OCI-LY7 (cell line): ENCODE data around the gene POU6F2. TPM values are rescaled to one million over a fixed set of nuclear protein-coding genes. Genes with fewer than 3 reads are reported as not detected.

Experiments
- BruUV-seq: library from RNA; stranded (reverse); fragments of 400-500 nt; replicated peaks from 2 replicates; lab custom pipeline; 2021; lab: Mats Ljungman, UMichigan
- CTCF ChIA-PET: fragments of 300-600 bp; sonication (Branson Sonifier 250); formaldehyde crosslinking; loops from one replicate; lab custom pipeline; 2022; ENCODE audit warnings: antibody characterized with exemption; ENCODE audit not compliant: unreplicated experiment; lab: Charles Lee
- POLR2A ChIA-PET: fragments of 300-600 bp; sonication (Branson Sonifier 250); formaldehyde crosslinking; loops from one replicate; lab custom pipeline; 2022; ENCODE audit warnings: antibody characterized with exemption; lab: Charles Lee
- DNase-seq: peaks from one replicate; pipeline ENCODE4 v3.0.0-alpha.2; 2015; ENCODE audit warnings: low spot score
- H2AFZ ChIP-seq: fragments of 200-600 bp; sonication (generic), shearing (Covaris generic); 2 replicates; pipeline ENCODE4 v1.6.1; 2014; ENCODE audit warnings: mild to moderate bottlenecking, antibody characterized with exemption, low read length, moderate library complexity
- H3K27ac ChIP-seq: fragments of 200-600 bp; sonication (generic); 2 replicates; pipeline ENCODE4 v1.5.1; 2014; ENCODE audit warnings: mixed run types, low read depth, mild to moderate bottlenecking, moderate library complexity, low read length, inconsistent platforms; ENCODE audit not compliant: poor library complexity, severe bottlenecking
- H3K36me3 ChIP-seq: fragments of 200-600 bp; sonication (generic); 2 replicates; pipeline ENCODE4 v1.6.1; 2014; ENCODE audit warnings: mild to moderate bottlenecking, antibody characterized with exemption, low read length, moderate library complexity, mixed read lengths; ENCODE audit not compliant: insufficient read depth
- H3K4me1 ChIP-seq: fragments of 200-600 bp; sonication (generic); 2 replicates; pipeline ENCODE4 v1.5.1; 2014; ENCODE audit warnings: mild to moderate bottlenecking, low read length; ENCODE audit not compliant: insufficient read depth, poor library complexity, severe bottlenecking
- H3K4me2 ChIP-seq: fragments of 200-600 bp; sonication (generic); 2 replicates; pipeline ENCODE4 v1.6.1; 2014; ENCODE audit warnings: mild to moderate bottlenecking, low read length
- H3K4me3 ChIP-seq: fragments of 200-600 bp; sonication (generic); 2 replicates; pipeline ENCODE4 v1.5.1; 2014; ENCODE audit warnings: mild to moderate bottlenecking, low read depth, low read length; ENCODE audit not compliant: poor library complexity, severe bottlenecking
- H3K79me2 ChIP-seq: fragments of 200-600 bp; sonication (generic); 2 replicates; pipeline ENCODE4 v1.6.1; 2016; ENCODE audit warnings: low read depth, mild to moderate bottlenecking, low read length, moderate library complexity, mixed read lengths; ENCODE audit not compliant: insufficient read depth
- H3K9me2 ChIP-seq: fragments of 200-600 bp; sonication (generic); 2 replicates; pipeline ENCODE4 v1.6.1; 2016; ENCODE audit warnings: mild to moderate bottlenecking, low read length, mixed read lengths; ENCODE audit not compliant: insufficient read depth
- H3K9me3 ChIP-seq: fragments of 200-600 bp; sonication (generic); 2 replicates; pipeline ENCODE4 v1.6.1; 2014; ENCODE audit warnings: mild to moderate bottlenecking, mixed run types, low read length, mixed read lengths
- H4K20me1 ChIP-seq: fragments of 200-600 bp; sonication (generic); 2 replicates; pipeline ENCODE4 v1.6.1; 2014; ENCODE audit warnings: mild to moderate bottlenecking, antibody characterized with exemption, low read length, moderate library complexity, mixed read lengths; ENCODE audit not compliant: insufficient read depth
- EZH2phosphoT487 ChIP-seq: fragments of 200-600 bp; sonication (generic); IDR thresholded peaks from 2 replicates; pipeline ENCODE4 v1.6.1; 2018; ENCODE audit warnings: low read depth, borderline replicate concordance, mild to moderate bottlenecking, mixed run types, antibody characterized with exemption, low read length, moderate library complexity, mixed read lengths
- intact Hi-C: fragments of 100-400 bp; cut with micrococcal nuclease; formaldehyde crosslinking; loops from one replicate; pipeline ENCODE4 v1.10.0; 2022; ENCODE audit not compliant: unreplicated experiment
- total RNA-seq, 2 experiments: library from RNA; depleted of rRNA in 1 of 2; stranded (reverse); fragments of >200 nt in 1 of 2; shearing (Covaris generic) in 1 of 2; gene quantifications; 2 replicates each; pipeline ENCODE4 v1.2.3, GENCODE V29; 2014 to 2022
- TF ChIP-seq, protein P1 (sequence below): fragments of 200-600 bp; sonication (generic); conservative IDR thresholded peaks from 2 replicates; pipeline ENCODE4 v1.5.1; 2014; ENCODE audit warnings: mild to moderate bottlenecking, antibody characterized with exemption, low read length, moderate library complexity, mixed read lengths

POU6F2 gene
- total RNA-seq, 2 experiments from 2014 or later: 0.40 TPM; not detected in 1

DNA sequence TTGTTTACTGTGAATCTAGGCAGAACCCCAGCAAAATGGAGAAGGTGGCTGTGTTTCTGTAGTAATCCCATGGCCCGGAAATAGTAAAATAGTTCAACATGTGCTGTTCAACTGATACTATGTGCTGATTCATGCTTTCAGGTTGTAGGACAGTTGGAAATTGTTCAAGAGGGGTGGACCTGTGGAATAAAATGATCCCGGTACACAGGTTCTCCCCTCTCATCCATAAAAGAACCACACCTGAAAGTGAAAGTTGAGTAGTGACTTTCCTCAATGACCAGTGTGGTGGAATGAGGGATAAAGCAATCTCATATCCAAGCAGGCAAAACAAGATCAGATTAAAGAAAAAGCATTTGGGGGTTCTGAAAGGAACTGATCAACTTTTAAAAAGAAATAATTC lies 177.1 kb downstream of the POU6F2 start:
- no peak overlapping the region for H2AFZ ChIP-seq
- intact Hi-C loops: no loop called here
- no peaks in the 10 kb centered on the region for H3K36me3 ChIP-seq
- POLR2A ChIA-PET: interaction anchor here (0.7 kb wide), 1 partner anchor 36 kb away, joined by 3 read pairs; no protein-coding TSS in a partner anchor
- H4K20me1 ChIP-seq: no peaks in the 10 kb centered on the region
- no peaks in the 10 kb centered on the region for H3K9me3 ChIP-seq
- no peak overlapping the region for H3K27ac ChIP-seq
- H3K4me1 ChIP-seq: no peaks in the 10 kb centered on the region
- TF ChIP-seq, protein P1, sequence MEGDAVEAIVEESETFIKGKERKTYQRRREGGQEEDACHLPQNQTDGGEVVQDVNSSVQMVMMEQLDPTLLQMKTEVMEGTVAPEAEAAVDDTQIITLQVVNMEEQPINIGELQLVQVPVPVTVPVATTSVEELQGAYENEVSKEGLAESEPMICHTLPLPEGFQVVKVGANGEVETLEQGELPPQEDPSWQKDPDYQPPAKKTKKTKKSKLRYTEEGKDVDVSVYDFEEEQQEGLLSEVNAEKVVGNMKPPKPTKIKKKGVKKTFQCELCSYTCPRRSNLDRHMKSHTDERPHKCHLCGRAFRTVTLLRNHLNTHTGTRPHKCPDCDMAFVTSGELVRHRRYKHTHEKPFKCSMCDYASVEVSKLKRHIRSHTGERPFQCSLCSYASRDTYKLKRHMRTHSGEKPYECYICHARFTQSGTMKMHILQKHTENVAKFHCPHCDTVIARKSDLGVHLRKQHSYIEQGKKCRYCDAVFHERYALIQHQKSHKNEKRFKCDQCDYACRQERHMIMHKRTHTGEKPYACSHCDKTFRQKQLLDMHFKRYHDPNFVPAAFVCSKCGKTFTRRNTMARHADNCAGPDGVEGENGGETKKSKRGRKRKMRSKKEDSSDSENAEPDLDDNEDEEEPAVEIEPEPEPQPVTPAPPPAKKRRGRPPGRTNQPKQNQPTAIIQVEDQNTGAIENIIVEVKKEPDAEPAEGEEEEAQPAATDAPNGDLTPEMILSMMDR: no peak
- no peak for TF ChIP-seq EZH2phosphoT487
- H3K9me2 ChIP-seq: no peaks in the 10 kb centered on the region
- BruUV-seq: no TSS peak
- H3K4me3 ChIP-seq: no peak overlapping the region
- CTCF ChIA-PET: no interaction called here
- no peak for DNase-seq
- H3K79me2 ChIP-seq: no peaks in the 10 kb centered on the region
- no peak overlapping the region for H3K4me2 ChIP-seq

GRCh38 chr7:39158367-39158766 lies 180.7 kb downstream of the POU6F2 start:
- Histone ChIP-seq H4K20me1 (no peaks in the 10 kb centered on the region), H3K27ac (no peak overlapping the region), H3K9me3 (no peaks in the 10 kb centered on the region), H3K9me2 (no peaks in the 10 kb centered on the region), H2AFZ (no peak overlapping the region), H3K4me3 (no peak overlapping the region), H3K4me1 (no peaks in the 10 kb centered on the region), H3K36me3 (no peaks in the 10 kb centered on the region), H3K79me2 (no peaks in the 10 kb centered on the region), H3K4me2 (no peak overlapping the region)
- intact Hi-C loops: no loop called here
- ChIA-PET CTCF (no interaction called here), POLR2A (no interaction called here)
- no peak for DNase-seq
- TF ChIP-seq EZH2phosphoT487: no peak
- TF ChIP-seq, protein P1: no peak
- no TSS peak for BruUV-seq

DNA sequence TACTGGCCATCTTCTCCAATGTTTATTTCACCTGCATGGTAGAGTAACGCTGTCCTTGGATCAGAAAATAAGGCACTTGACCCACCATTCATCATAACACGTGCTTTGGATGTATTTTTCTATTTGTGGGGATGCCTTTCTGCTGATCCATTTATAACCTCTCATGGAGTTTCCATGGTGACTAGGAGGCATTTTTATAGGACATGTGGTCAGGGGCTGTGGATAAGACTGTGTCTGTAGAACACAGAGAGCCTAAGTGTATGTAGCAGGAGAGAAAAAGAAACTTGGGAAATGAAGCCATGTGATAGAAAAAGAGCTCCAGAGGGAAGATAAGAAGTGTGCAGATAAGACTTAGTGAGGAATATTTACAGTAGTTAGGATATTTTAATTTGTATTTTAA lies 184.2 kb downstream of the POU6F2 start:
- H3K9me3 ChIP-seq: no peaks in the 10 kb centered on the region
- no peak overlapping the region for H3K27ac ChIP-seq
- H2AFZ ChIP-seq: no peak overlapping the region
- H3K36me3 ChIP-seq: no peaks in the 10 kb centered on the region
- no peaks in the 10 kb centered on the region for H4K20me1 ChIP-seq
- H3K9me2 ChIP-seq: no peaks in the 10 kb centered on the region
- no peaks in the 10 kb centered on the region for H3K79me2 ChIP-seq
- intact Hi-C loops: no loop called here
- TF ChIP-seq, protein P1: no peak
- no peak for TF ChIP-seq EZH2phosphoT487
- no peak overlapping the region for H3K4me3 ChIP-seq
- DNase-seq: no peak
- no peaks in the 10 kb centered on the region for H3K4me1 ChIP-seq
- no peak overlapping the region for H3K4me2 ChIP-seq
- POLR2A ChIA-PET: no interaction called here
- CTCF ChIA-PET: no interaction called here
- no TSS peak for BruUV-seq
